ENCODE measurements around the gene XXYLT1. TPM values are rescaled to one million over a fixed set of nuclear protein-coding genes. Genes with fewer than 3 reads are reported as not detected.

Gene XXYLT1
- total RNA-seq, 3 donors from 2014 or later: 7.2 to 13.0 (median 10.8) TPM

DNA sequence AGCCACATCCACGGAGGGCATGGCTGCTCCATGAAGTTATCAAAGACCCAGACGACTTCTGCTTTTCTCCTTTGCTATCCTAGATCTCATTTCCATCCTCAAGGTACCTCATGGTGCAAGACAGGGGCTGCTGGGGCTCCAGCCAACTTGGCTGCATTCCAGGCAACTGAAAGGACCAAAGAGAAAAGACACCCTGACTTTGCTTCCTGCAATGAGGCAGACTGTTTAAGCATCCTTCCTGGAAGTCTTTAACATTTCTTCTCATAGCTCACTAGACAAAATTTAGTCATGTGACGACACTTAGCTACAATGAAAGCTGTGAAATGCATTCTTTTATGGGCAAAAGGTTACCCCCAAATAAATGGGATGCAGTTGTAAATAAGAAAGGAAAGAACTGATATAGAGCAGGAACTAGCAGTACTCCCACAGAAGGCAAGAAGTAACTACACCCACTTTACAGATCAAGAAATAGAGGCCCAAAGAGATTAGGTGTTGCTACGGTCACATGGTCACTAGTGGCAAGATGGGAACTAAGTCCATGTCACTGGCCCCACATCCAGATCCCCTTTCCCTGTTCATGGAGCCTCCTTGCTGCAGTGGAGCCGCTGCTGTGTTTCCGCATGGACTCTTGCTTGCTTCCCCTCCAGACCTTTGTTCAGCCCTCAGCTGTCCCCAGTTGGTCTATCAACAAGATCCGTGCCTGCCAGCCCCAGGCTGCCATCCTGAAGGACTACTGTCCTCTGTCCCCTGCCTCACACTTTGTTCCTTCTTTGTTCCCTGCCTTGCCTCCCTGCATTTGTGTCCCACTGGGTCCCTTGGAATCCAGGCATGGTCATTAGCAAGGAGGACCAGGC is 107.0 kb downstream of the XXYLT1 start:
- no peak overlapping the region for H3K27ac ChIP-seq
- no peak for DNase-seq (ENCODE audit: low spot score in 2 of 2)
- H3K4me1 ChIP-seq: no peaks in the 10 kb centered on the region
- intact Hi-C loops (cut with DNase I; ENCODE audit: low total_unique reads): no loop called here
- H3K36me3 ChIP-seq: no peaks in the 10 kb centered on the region
- no peak overlapping the region for H3K4me3 ChIP-seq
- TF ChIP-seq POLR2A (IDR thresholded peaks at IDR 0.05) (no peak), POLR2AphosphoS5 (IDR thresholded peaks at IDR 0.05) (no peak)
- TF ChIP-seq, protein P1, sequence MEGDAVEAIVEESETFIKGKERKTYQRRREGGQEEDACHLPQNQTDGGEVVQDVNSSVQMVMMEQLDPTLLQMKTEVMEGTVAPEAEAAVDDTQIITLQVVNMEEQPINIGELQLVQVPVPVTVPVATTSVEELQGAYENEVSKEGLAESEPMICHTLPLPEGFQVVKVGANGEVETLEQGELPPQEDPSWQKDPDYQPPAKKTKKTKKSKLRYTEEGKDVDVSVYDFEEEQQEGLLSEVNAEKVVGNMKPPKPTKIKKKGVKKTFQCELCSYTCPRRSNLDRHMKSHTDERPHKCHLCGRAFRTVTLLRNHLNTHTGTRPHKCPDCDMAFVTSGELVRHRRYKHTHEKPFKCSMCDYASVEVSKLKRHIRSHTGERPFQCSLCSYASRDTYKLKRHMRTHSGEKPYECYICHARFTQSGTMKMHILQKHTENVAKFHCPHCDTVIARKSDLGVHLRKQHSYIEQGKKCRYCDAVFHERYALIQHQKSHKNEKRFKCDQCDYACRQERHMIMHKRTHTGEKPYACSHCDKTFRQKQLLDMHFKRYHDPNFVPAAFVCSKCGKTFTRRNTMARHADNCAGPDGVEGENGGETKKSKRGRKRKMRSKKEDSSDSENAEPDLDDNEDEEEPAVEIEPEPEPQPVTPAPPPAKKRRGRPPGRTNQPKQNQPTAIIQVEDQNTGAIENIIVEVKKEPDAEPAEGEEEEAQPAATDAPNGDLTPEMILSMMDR (IDR thresholded peaks at IDR 0.05): no peak
- H3K27me3 ChIP-seq: no peaks in the 10 kb centered on the region
- no peaks in the 10 kb centered on the region for H3K9me3 ChIP-seq

- no peak for TF ChIP-seq POLR2AphosphoS5 (IDR thresholded peaks at IDR 0.05)
- no peak for TF ChIP-seq POLR2A (IDR thresholded peaks at IDR 0.05)
- TF ChIP-seq, protein P1 (IDR thresholded peaks at IDR 0.05): no peak
- no peaks in the 10 kb centered on the region for H3K4me1 ChIP-seq
- H3K36me3 ChIP-seq: no peaks in the 10 kb centered on the region
- H3K4me3 ChIP-seq: no peak overlapping the region
- intact Hi-C loops (cut with DNase I; ENCODE audit: low total_unique reads): no loop called here
- DNase-seq (ENCODE audit: low spot score in 2 of 2): no peak
- H3K27me3 ChIP-seq: no peaks in the 10 kb centered on the region
- H3K9me3 ChIP-seq: no peaks in the 10 kb centered on the region
- H3K27ac ChIP-seq: no peak overlapping the region
These were observed 108.1 kb downstream of the XXYLT1 start for GRCh38 chr3:195162816-195163215.

GRCh38 chr3:195162033-195162669 is 108.8 kb downstream of the XXYLT1 start:
- intact Hi-C loops (cut with DNase I; ENCODE audit: low total_unique reads): no loop called here
- DNase-seq (ENCODE audit: low spot score in 2 of 2): no peak
- H3K4me1 ChIP-seq: no peaks in the 10 kb centered on the region

DNA sequence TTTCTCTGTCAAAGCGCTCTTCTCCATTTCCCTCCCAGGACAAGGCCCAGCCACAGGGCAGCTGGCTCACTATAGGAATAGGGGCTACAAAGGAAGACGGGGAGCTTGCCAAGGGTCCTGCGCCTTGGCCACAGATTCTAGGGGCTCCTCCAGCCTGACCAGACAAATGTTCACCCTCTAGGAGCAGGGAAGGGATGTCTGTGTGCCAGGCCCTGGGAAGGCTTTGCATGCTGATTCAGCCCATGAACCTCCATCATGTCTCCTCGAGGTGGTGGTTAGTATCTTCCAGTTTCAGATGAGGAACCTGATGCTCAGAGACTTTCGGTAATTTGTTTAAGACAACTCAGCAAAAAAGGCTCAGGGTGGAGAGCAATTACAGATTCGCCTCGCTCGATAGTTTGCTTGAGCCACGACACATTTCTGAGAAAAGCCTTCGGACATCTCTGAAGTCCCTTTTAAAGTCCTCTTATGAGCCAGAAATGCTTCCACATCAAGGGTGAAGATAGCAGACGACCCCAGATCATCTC is 110.0 kb downstream of the XXYLT1 start:
- Histone ChIP-seq H3K27me3 (no peaks in the 10 kb centered on the region), H3K9me3 (no peaks in the 10 kb centered on the region), H3K4me1 (no peaks in the 10 kb centered on the region), H3K36me3 (no peaks in the 10 kb centered on the region), H3K27ac (peak overlapping the region; percentile 61 to 86), H3K4me3 (no peak overlapping the region)
- DNase-seq (ENCODE audit: low spot score in 2 of 2): no peak
- intact Hi-C loops (cut with DNase I; ENCODE audit: low total_unique reads): no loop called here
- TF ChIP-seq POLR2A (IDR thresholded peaks at IDR 0.05): no peak
- TF ChIP-seq, protein P1 (IDR thresholded peaks at IDR 0.05): no peak
- TF ChIP-seq POLR2AphosphoS5 (IDR thresholded peaks at IDR 0.05): no peak

More at GRCh38 chr3:195162033-195162669, 108.8 kb downstream of the XXYLT1 start:
- H3K36me3 ChIP-seq: no peaks in the 10 kb centered on the region
- no peak for TF ChIP-seq POLR2AphosphoS5 (IDR thresholded peaks at IDR 0.05)
- H3K27me3 ChIP-seq: no peaks in the 10 kb centered on the region
- H3K27ac ChIP-seq: peak overlapping the region in 1 of 2 donors; percentile 43
- H3K9me3 ChIP-seq: no peaks in the 10 kb centered on the region
- no peak overlapping the region for H3K4me3 ChIP-seq

DNA sequence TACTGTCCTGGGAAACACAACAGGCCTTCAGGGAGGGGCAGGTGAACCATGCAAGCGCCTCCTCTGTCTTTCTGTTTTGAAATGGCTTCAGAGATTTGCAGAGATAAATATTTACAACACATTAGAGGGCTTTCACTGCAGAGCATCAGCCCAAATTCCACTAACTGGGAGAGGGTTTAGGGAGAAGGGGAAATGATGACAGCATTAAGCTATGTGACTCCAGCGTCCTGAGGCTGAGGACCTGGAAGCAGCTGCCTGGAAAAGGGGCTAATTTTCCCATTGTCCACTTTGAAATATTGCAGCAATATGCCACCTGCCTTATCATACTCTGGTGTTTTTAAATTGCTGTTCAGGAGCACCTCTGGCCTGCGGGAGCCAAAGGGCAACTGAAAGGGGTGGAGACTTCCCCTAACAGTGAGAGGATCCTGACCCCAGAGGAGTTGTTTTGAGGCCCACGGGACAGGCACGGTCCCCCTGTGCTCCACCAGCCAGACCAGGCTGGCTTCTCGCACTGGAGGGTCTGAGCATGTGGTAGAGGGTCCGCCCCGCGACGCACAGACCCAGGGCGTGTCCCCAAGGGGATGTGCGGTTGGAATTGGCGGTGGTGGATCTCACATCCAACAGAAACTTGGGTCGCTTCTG is 110.6 kb downstream of the XXYLT1 start:
- Histone ChIP-seq H3K4me3 (no peak overlapping the region), H3K27ac (peak overlapping the region; percentile 61 to 86), H3K36me3 (no peaks in the 10 kb centered on the region), H3K9me3 (no peaks in the 10 kb centered on the region), H3K4me1 (no peaks in the 10 kb centered on the region), H3K27me3 (no peaks in the 10 kb centered on the region)
- intact Hi-C loops (cut with DNase I; ENCODE audit: low total_unique reads): no loop called here
- TF ChIP-seq POLR2AphosphoS5 (IDR thresholded peaks at IDR 0.05) (no peak), POLR2A (IDR thresholded peaks at IDR 0.05) (no peak)
- TF ChIP-seq, protein P1 (IDR thresholded peaks at IDR 0.05): no peak
- no peak for DNase-seq (ENCODE audit: low spot score in 2 of 2)
